HG02623 (cell line): ENCODE data around the gene STX18.
"Not testable (repeated sequence)": the region's sequence is repeated elsewhere in the genome, so short reads cannot be mapped to it uniquely, and the experiment has no call there.

Experiments
- ATAC-seq: cut with Tn5 transposase; IDR thresholded peaks from one replicate; pipeline ENCODE4 v1.9.1; 2021; ENCODE audit warnings: moderate library complexity; ENCODE audit not compliant: unreplicated experiment

The STX18 gene

GRCh38 chr4:4481399-4481994 is 60.4 kb downstream of the STX18 start:
- no peak for ATAC-seq

GRCh38 chr4:4480685-4481398 is 61.0 kb downstream of the STX18 start:
- ATAC-seq, result no peak

DNA sequence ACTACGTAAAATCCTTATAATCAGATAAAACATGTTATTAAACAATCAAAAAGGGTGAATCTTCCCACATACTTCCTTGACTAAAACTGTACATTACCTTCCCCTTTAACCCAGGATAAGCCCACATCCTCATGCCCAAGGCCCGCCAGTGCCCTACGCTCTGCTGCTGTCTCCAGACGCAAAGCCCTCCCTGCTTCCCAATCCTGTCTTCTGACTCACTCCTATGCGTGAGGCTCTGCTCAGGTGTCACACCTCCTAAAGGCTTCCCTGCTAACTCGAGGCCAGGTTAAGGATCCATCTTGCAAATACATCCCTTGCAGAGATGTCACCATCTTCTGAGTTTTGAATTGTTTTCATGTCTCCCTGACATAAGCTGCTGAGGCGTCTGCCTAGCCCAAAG is 61.6 kb downstream of the STX18 start:
- ATAC-seq, result no peak

DNA sequence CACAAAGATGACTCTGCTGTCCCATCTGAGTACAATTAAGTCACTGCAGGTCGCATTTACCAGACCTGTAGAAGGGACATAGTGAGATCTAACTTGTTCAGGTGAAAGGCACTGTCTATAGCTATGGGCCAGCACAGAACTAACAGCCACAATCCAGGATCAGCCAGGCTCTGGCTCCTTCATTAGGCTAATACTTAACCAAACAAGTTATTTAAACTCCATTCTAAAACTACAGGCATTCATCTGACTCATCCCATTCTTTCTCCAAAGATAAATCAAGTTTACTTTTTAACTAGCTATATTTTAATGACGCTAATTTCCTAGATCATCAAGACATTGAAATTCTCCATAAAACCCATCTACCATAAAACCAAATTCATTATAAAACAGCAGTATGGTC is 62.5 kb downstream of the STX18 start:
- no peak for ATAC-seq

GRCh38 chr4:4477796-4478195 is 64.1 kb downstream of the STX18 start:
- ATAC-seq, result no peak

GRCh38 chr4:4477391-4477790 is 64.5 kb downstream of the STX18 start:
- ATAC-seq, result no peak

GRCh38 chr4:4474476-4474875 is 67.4 kb downstream of the STX18 start:
- no peak for ATAC-seq

DNA sequence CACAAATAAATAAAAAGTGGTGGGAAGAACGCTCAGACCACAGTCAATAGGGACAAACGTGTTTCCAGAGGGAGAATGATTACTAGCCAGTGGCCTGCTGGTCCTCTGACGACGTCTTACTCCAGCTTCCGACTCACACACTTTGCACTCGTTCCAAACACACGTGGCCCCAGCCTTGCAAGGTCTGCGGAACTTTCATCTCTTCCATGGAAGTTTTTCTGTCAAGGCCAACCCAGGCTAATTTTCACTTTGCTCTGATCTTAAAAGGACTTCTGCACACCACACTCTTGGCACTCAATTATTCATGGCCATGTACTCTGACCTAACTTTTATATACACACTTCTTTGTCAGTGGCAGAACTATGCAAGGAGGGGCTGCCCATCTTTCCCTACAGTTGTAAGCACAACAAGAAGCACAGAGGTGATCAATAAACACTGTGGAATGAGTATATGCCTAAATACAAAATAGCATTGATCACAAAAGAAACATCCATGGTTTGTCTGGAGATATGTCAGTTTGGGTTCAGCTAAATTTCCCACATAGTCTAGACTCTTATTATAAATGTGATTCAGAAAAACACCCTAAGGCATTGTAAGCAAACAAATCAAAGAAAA is 69.4 kb downstream of the STX18 start:
- ATAC-seq, result no peak

GRCh38 chr4:4471195-4471594 is 70.7 kb downstream of the STX18 start:
- no peak for ATAC-seq

DNA sequence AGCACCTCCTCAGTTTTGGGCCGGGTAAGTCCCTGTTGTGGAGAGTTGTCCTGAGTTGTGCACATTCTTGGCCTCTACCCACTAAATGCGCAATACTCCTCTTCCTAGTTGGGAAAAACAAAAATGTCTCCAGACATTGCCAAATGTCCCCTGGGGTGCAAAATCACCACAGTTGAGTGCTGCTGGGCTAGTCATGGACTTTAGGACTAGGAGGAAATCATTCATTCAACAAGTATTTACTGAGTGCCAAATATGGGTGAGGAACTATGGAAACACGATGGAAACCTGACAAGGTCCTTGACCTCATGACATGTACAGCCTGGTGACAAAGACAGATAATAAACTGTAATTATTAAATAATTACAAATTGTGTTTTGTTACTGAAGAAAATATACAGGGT is 71.6 kb downstream of the STX18 start:
- ATAC-seq, result no peak

DNA sequence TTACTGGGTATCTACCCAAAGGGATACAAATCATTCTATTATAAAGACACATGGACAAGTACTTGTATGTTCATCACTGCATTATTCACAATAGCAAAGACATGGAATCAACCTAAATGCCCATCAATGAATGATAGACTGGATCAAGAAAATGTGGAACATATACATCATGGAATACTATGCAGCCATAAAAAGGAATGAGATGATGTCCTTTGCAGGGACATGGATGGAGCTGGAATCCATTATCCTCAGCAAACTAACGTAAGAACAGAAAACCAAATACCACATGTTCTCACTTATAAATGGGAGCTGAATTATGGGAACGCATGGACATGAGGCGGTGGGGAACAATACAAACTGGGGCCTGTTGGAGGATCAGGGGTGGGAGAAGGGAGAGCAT is 76.6 kb downstream of the STX18 start:
- ATAC-seq, result not testable (repeated sequence)

DNA sequence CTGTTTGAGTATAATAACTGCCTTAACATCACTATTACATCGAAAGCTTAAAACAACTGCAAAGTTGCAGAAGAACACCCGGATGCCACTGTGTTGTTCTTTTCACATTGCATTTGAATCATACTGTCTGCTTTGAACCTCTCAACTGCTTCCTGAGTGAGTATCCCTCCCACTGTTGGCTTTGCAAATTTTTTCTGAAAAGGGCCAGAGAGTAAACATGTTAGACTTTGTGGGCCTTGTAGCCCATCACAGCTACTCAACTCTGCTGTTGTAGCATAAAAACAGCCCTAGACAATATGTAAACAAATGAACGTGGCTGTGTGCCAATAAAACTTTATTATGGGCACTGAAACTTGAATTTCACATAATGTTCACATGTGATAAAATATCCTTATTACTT is 78.9 kb downstream of the STX18 start:
- no peak for ATAC-seq

DNA sequence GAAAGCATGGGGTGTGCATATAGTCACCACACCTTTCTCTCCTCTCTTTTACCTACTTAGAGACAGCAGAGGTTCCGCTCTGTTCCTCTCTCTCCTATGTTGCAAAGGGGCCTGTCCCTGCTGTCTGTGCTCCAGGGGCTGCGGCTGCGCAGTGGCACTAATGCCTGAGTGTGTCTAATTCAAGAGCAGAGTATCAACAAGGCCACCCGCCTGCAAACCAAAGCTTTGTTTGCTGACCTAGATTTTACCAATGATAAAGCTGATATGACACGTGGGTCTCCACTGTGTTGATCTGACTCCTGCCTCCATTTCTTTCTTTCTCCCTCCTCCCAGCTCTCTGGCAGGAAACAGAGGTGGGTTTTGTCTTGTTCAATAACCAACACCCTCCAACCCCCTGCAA is 80.0 kb downstream of the STX18 start:
- no peak for ATAC-seq

DNA sequence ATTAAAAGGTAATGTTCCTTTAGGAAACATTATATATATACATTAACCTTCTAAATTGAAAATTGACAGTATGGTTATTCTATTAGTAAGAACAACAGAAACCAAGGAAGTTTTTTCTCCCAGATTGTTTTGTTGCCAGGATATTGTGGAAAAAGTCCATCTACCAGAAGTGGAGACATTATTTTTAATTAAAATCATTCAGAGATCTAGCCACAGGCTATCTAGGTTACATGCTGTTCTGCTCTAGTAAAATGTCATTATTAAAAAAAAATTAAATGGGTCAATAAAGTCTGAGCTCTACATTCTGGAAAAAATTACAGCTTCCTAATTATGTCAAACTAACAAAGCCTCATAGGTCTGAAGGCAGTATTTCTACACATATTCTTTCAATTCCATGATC is 80.7 kb downstream of the STX18 start:
- no peak for ATAC-seq

DNA sequence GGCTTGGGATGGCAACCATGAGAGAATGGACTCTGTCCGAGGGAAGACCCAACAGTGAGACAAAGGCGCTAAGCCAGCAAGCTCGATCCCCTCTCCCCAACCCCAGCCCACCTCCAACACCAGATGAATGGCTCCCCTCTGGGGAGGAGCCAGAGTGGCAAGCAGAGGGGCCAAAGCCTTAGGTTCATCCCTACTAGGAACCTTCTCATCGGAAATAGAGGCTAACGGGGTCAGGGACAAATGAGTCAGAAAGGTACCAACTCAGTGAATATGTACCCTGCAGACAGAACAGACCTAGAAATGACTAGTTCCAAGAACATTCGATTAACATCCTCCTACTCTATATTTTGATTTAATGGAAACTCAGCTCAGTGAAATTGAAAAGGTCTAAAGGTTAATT is 81.1 kb downstream of the STX18 start:
- no peak for ATAC-seq

- no peak for ATAC-seq
Measured at GRCh38 chr4:4459181-4459580, 82.7 kb downstream of the STX18 start.

DNA sequence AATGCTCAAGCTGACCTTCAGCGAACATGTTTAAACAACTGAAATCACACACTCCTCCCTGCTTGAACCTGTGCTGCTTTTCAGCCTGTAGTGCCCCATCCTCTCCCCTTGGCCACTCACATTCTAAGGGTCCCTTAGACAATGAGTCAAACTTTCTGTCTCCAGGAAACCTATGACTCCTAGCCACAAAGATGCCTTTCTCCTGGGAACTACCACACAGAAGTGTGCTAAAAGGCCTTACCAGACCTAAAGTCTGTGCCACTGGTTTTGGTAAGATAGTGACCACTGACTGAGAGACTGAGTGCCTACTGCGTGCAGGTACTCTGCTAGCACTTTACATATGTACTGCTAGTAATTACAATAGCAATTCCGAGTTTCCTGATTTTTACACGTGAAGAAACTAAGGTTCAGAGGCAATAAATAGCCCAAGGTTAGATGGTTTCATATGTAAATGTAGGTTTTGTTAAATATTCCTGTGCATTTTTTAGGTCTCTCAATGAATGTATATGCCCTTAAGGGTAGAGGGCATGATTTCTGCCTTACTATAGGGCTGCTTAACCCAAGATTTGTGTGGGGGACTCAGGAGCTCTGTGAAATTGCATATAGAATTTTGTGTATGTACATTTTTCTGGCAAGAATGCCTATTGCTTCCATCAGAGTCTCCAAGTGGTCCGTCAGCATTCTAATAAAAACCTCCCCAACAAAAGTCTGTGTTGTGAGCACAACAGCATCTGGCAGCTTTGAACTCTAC is 83.9 kb downstream of the STX18 start:
- ATAC-seq, result no peak

- ATAC-seq, result no peak
Measured at GRCh38 chr4:4456816-4457578, 84.9 kb downstream of the STX18 start.

DNA sequence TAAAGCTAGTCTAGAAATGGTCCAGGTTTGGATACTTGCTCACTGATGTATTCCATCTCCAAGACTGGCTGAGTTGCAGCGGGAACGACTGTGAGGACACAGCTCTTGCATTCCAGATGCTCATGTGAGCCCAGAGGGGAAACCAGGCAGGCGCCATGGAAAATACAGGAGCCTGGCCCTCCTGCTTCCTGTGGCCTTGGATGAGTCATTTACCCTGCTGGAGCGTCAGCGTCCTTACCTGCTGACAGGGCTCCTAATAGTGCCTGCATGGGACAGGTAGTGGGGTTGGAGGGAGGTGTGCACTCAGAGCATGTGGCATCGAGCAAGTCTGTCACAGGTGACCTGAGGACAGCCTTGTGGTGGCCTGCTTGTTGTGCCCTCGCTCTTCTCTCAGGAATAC is 85.5 kb downstream of the STX18 start:
- no peak for ATAC-seq

- peak; percentile 78 for ATAC-seq
Measured at GRCh38 chr4:4455210-4455865, 86.5 kb downstream of the STX18 start.

DNA sequence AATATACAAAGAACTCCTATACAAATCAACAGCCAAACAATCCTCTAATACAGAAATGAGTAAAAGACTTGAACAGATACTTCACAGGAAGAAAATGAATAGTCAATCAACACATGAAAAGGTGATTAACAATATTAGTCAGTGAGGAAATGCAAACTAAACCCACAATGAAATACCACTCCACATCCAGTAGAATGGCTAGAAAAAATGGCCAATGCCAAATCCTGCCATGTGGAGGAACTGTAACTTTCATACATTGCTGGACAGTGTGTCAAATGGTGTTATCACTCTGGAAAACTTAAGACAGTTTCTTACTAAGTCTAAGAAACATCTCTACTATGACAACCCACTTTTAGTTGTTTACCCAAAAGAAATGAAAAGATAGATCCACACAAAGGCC is 95.4 kb downstream of the STX18 start:
- no peak for ATAC-seq
